Measurements from ENCODE around the gene MUC5B.

GRCh38 chr11:1297011-1297575, 74.2 kb downstream of the MUC5B start:
- TF ChIP-seq ZFX (CRISPR knock-in tag; IDR thresholded peaks at IDR 0.05; ENCODE audit: low read depth) (no peak), FOXA1 (IDR thresholded peaks at IDR 0.05) (no peak), FOXA1 (CRISPR knock-in tag; IDR thresholded peaks at IDR 0.05) (no peak), MAZ (IDR thresholded peaks at IDR 0.05; ENCODE audit: borderline replicate concordance, low read depth, low read length) (no peak), MAZ (CRISPR knock-in tag; IDR thresholded peaks at IDR 0.05; ENCODE audit: low read depth) (no peak), MXI1 (IDR thresholded peaks at IDR 0.05; ENCODE audit: borderline replicate concordance, low read depth, low read length) (no peak), TCF7L2 (IDR thresholded peaks at IDR 0.05; ENCODE audit: low read depth, low read length) (no peak)
- TF ChIP-seq, protein P1, sequence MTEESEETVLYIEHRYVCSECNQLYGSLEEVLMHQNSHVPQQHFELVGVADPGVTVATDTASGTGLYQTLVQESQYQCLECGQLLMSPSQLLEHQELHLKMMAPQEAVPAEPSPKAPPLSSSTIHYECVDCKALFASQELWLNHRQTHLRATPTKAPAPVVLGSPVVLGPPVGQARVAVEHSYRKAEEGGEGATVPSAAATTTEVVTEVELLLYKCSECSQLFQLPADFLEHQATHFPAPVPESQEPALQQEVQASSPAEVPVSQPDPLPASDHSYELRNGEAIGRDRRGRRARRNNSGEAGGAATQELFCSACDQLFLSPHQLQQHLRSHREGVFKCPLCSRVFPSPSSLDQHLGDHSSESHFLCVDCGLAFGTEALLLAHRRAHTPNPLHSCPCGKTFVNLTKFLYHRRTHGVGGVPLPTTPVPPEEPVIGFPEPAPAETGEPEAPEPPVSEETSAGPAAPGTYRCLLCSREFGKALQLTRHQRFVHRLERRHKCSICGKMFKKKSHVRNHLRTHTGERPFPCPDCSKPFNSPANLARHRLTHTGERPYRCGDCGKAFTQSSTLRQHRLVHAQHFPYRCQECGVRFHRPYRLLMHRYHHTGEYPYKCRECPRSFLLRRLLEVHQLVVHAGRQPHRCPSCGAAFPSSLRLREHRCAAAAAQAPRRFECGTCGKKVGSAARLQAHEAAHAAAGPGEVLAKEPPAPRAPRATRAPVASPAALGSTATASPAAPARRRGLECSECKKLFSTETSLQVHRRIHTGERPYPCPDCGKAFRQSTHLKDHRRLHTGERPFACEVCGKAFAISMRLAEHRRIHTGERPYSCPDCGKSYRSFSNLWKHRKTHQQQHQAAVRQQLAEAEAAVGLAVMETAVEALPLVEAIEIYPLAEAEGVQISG (CRISPR knock-in tag; IDR thresholded peaks at IDR 0.05): no peak
- TF ChIP-seq, protein P2, sequence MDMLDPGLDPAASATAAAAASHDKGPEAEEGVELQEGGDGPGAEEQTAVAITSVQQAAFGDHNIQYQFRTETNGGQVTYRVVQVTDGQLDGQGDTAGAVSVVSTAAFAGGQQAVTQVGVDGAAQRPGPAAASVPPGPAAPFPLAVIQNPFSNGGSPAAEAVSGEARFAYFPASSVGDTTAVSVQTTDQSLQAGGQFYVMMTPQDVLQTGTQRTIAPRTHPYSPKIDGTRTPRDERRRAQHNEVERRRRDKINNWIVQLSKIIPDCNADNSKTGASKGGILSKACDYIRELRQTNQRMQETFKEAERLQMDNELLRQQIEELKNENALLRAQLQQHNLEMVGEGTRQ (IDR thresholded peaks at IDR 0.05; ENCODE audit: low read depth, low read length): no peak
- TF ChIP-seq, protein P2 (CRISPR knock-in tag; IDR thresholded peaks at IDR 0.05; ENCODE audit: borderline replicate concordance): no peak

All from HepG2 (cell line).